GM23338 (cell line): Measurements from ENCODE around the gene MCTP2. TPM values are rescaled to one million over a fixed set of nuclear protein-coding genes. Genes with fewer than 3 reads are reported as not detected.

Experiments used
- ATAC-seq: fragments of 200-7000 bp; cut with Tn5 transposase; 3 replicates; pipeline ENCODE4 v1.9.1; 2020
- DNase-seq: peaks from one replicate; pipeline ENCODE4 v3.0.0-alpha.2; 2015; ENCODE audit warnings: low spot score
- H2AFZ ChIP-seq: fragments of 200-600 bp; sonication (generic); 2 replicates; pipeline ENCODE4 v1.8.0; 2016; ENCODE audit warnings: antibody characterized with exemption, mild to moderate bottlenecking, moderate library complexity
- H3F3A ChIP-seq: fragments of 200-600 bp; sonication (generic); replicated peaks from 2 replicates; pipeline ENCODE4 v1.8.0; 2017; ENCODE audit warnings: antibody characterized with exemption, mixed run types, low read depth
- H3K27ac ChIP-seq: fragments of 200-600 bp; sonication (generic); 2 replicates; pipeline ENCODE4 v1.6.1; 2016; ENCODE audit warnings: low read depth
- H3K27me3 ChIP-seq: fragments of 200-600 bp; sonication (generic); 2 replicates; pipeline ENCODE4 v1.8.0; 2016; ENCODE audit warnings: mild to moderate bottlenecking, mixed run types, moderate library complexity; ENCODE audit not compliant: insufficient read depth
- H3K36me3 ChIP-seq: fragments of 200-600 bp; sonication (generic); 2 replicates; pipeline ENCODE4 v1.8.0; 2016; ENCODE audit warnings: mild to moderate bottlenecking; ENCODE audit not compliant: insufficient read depth
- H3K4me1 ChIP-seq: fragments of 200-600 bp; sonication (generic); 2 replicates; pipeline ENCODE4 v1.8.0; 2016; ENCODE audit warnings: mild to moderate bottlenecking, moderate library complexity; ENCODE audit not compliant: insufficient read depth
- H3K4me2 ChIP-seq: fragments of 200-600 bp; sonication (generic); 2 replicates; pipeline ENCODE4 v1.7.1; 2017; ENCODE audit warnings: mixed run types
- H3K4me3 ChIP-seq: fragments of 200-600 bp; sonication (generic); 2 replicates; pipeline ENCODE4 v1.6.1; 2016; ENCODE audit warnings: mixed run types
- H3K79me2 ChIP-seq: fragments of 200-600 bp; sonication (generic); replicated peaks from 2 replicates; pipeline ENCODE4 v1.8.0; 2017; ENCODE audit warnings: mild to moderate bottlenecking; ENCODE audit not compliant: insufficient read depth
- H3K9me2 ChIP-seq: fragments of 200-600 bp; sonication (generic); 2 replicates; pipeline ENCODE4 v1.8.0; 2017; ENCODE audit not compliant: insufficient read depth
- H4K20me1 ChIP-seq: fragments of 200-600 bp; sonication (generic); replicated peaks from 2 replicates; pipeline ENCODE4 v1.8.0; 2017; ENCODE audit warnings: mild to moderate bottlenecking; ENCODE audit not compliant: insufficient read depth
- H3K27ac Mint-ChIP-seq: 2 replicates; pipeline ENCODE4 v1.8.0; 2020; ENCODE audit warnings: inconsistent platforms, mild to moderate bottlenecking, moderate library complexity, mixed read lengths
- H3K27me3 Mint-ChIP-seq: 3 replicates; pipeline ENCODE4 v1.8.0; 2022; ENCODE audit warnings: low read depth, mild to moderate bottlenecking, moderate library complexity, mixed read lengths, inconsistent platforms; ENCODE audit not compliant: insufficient read depth, poor library complexity
- H3K36me3 Mint-ChIP-seq: 3 replicates; pipeline ENCODE4 v1.8.0; 2021; ENCODE audit warnings: low read depth, mild to moderate bottlenecking, inconsistent platforms, moderate library complexity, mixed read lengths
- H3K4me1 Mint-ChIP-seq: 3 replicates; pipeline ENCODE4 v1.8.0; 2020; ENCODE audit warnings: mild to moderate bottlenecking, inconsistent platforms, mixed read lengths
- H3K4me3 Mint-ChIP-seq: 3 replicates; pipeline ENCODE4 v1.8.0; 2021; ENCODE audit warnings: moderate library complexity, mild to moderate bottlenecking, inconsistent platforms, mixed read lengths
- H3K9me3 Mint-ChIP-seq: 3 replicates; pipeline ENCODE4 v1.8.0; 2020; ENCODE audit warnings: moderate library complexity, mild to moderate bottlenecking, inconsistent platforms, mixed read lengths
- CREB1 ChIP-seq: fragments of 250-450 bp; sonication (Bioruptor Pico); IDR thresholded peaks from 2 replicates; pipeline ENCODE4 v1.5.0; 2020; ENCODE audit warnings: low read depth, mild to moderate bottlenecking, moderate library complexity
- ETS1 ChIP-seq: IDR thresholded peaks from 2 replicates; pipeline ENCODE4 v1.6.1; 2016; ENCODE audit warnings: antibody characterized with exemption
- EZH2 ChIP-seq: fragments of 200-600 bp; sonication (generic); IDR thresholded peaks from one replicate; pipeline ENCODE4 v1.8.0; 2017; ENCODE audit warnings: antibody characterized with exemption, mild to moderate bottlenecking, low read depth; ENCODE audit not compliant: unreplicated experiment
- EZH2phosphoT487 ChIP-seq: fragments of 200-600 bp; sonication (generic); IDR thresholded peaks from one replicate; pipeline ENCODE4 v1.8.1; 2018; ENCODE audit warnings: antibody characterized with exemption; ENCODE audit not compliant: unreplicated experiment
- JUNB ChIP-seq: IDR thresholded peaks from one replicate; pipeline ENCODE4 v1.6.1; 2016; ENCODE audit warnings: antibody characterized with exemption; ENCODE audit not compliant: unreplicated experiment
- STAT1 ChIP-seq: IDR thresholded peaks from one replicate; pipeline ENCODE4 v1.6.1; 2016; ENCODE audit warnings: antibody characterized with exemption; ENCODE audit not compliant: unreplicated experiment
- ZNF114 ChIP-seq: fragments of 250-450 bp; sonication (Bioruptor Pico); IDR thresholded peaks from 2 replicates; pipeline ENCODE4 v1.5.0; 2020; ENCODE audit warnings: mild to moderate bottlenecking, moderate library complexity
- ZNF331 ChIP-seq: fragments of 250-450 bp; sonication (Bioruptor Pico); IDR thresholded peaks from 2 replicates; pipeline ENCODE4 v1.5.0; 2020; ENCODE audit warnings: low read depth, mild to moderate bottlenecking, moderate library complexity
- ZNF462 ChIP-seq: fragments of 250-450 bp; sonication (Bioruptor Pico); IDR thresholded peaks from 2 replicates; pipeline ENCODE4 v1.5.0; 2020; ENCODE audit warnings: mild to moderate bottlenecking, moderate library complexity
- polyA plus RNA-seq: library from polyadenylated mRNA; unstranded; fragments of >200 nt; fragmentation: Nextera tagmentation; extraction: Ambion mirVana; gene quantifications from 2 replicates; pipeline ENCODE4 v1.2.1, GENCODE V29; 2016
- total RNA-seq: library from RNA; depleted of rRNA; stranded (reverse); fragments of >200 nt; shearing (Covaris generic); gene quantifications from 2 replicates; pipeline ENCODE4 v1.2.3, GENCODE V29; 2014

MCTP2 gene
- total and polyA plus RNA-seq, 2 experiments from 2014 or later, result 1.8 to 5.5 TPM

DNA sequence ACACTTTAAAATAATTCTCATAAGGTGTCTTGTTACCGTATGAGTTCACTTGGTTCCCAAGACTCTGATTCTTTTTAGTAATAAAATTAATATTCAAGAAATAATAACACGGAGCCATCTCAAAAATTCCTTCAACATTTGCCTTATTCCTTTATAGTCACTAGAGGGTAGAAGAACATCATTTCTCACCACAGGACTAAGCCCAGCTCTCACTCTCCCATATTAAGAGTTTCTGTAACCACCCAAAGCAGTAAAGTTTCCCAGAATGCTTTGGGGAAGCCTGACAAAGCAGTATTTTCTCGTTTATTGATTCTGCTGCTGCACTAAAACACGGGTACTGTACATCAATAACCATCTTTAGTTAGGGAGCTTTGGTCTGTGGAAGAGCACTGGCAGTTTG lies 114.9 kb downstream of the MCTP2 start:
- Mint-ChIP-seq H3K27ac (no peak overlapping the region; the same call in 1 of the 2 replicates), H3K36me3 (peaks cover 9% of the 10 kb centered on the region)
- no peak for ATAC-seq

DNA sequence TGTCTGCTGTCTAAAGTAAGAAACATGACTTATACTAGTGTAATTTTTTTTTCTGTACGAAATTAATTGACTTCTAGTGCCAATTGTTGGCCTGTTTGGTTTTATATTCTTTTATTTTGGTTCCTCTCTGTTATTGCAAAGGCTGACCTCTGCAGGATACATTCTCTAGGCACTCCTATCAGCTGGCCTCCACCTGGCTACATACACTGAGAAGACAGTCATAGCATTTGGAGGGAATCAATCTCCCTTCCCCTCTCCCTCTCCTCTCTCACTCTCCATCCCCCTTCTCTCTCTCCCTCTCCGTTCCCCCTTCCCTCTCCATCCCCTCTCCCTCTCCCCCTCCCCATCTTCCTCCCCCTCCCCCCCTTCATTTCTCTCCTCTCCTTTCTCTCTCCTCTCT lies 116.7 kb downstream of the MCTP2 start:
- Mint-ChIP-seq H3K9me3 (peaks cover 12% of the 10 kb centered on the region), H3K4me1 (peaks cover 10% of the 10 kb centered on the region), H3K4me3 (no peak overlapping the region), H3K27me3 (peaks cover 2% of the 10 kb centered on the region), H3K36me3 (peaks cover 9% of the 10 kb centered on the region), H3K27ac (no peak overlapping the region)
- Histone ChIP-seq H4K20me1 (no peaks in the 10 kb centered on the region), H3K27ac (no peak overlapping the region), H2AFZ (no peak overlapping the region), H3K79me2 (no peaks in the 10 kb centered on the region), H3K36me3 (no peaks in the 10 kb centered on the region), H3K9me2 (peaks cover 2% of the 10 kb centered on the region; the same call in 1 of the 2 replicates), H3K4me1 (peaks cover 11% of the 10 kb centered on the region), H3K4me3 (no peak overlapping the region), H3K4me2 (no peak overlapping the region), H3K27me3 (no peaks in the 10 kb centered on the region), H3F3A (no peaks in the 10 kb centered on the region)
- TF ChIP-seq STAT1 (no peak), EZH2phosphoT487 (no peak), ZNF114 (CRISPR knock-in tag) (no peak)
- ATAC-seq, result no peak
- DNase-seq, result no peak

More for the DNA sequence above, 114.9 kb downstream of the MCTP2 start:
- Histone ChIP-seq H3K9me2 (no peaks in the 10 kb centered on the region; the same call in 1 of the 2 replicates), H3K27me3 (no peaks in the 10 kb centered on the region), H3K4me1 (no peaks in the 10 kb centered on the region), H4K20me1 (no peaks in the 10 kb centered on the region), H3K4me2 (no peak overlapping the region), H3K36me3 (no peaks in the 10 kb centered on the region), H3K79me2 (no peaks in the 10 kb centered on the region), H2AFZ (no peak overlapping the region), H3K4me3 (no peak overlapping the region), H3F3A (no peaks in the 10 kb centered on the region), H3K27ac (no peak overlapping the region)
- Mint-ChIP-seq H3K27me3 (peaks cover 2% of the 10 kb centered on the region), H3K4me3 (no peak overlapping the region), H3K9me3 (peaks cover 12% of the 10 kb centered on the region), H3K4me1 (no peaks in the 10 kb centered on the region)
- DNase-seq, result no peak
- no peak for TF ChIP-seq EZH2phosphoT487
- TF ChIP-seq STAT1, result no peak
- no peak for TF ChIP-seq JUNB
- no peak for TF ChIP-seq CREB1
- TF ChIP-seq ETS1, result no peak

- no peaks in the 10 kb centered on the region for H3F3A ChIP-seq
- no peak overlapping the region for H2AFZ ChIP-seq
- ATAC-seq (no peak), DNase-seq (no peak)
- Mint-ChIP-seq H3K27me3 (peaks cover 2% of the 10 kb centered on the region), H3K9me3 (peaks cover 12% of the 10 kb centered on the region), H3K27ac (no peak overlapping the region), H3K4me3 (no peak overlapping the region), H3K4me1 (peaks cover 10% of the 10 kb centered on the region), H3K36me3 (peaks cover 9% of the 10 kb centered on the region)
- no peaks in the 10 kb centered on the region for H3K27me3 ChIP-seq
- H3K79me2 ChIP-seq, result no peaks in the 10 kb centered on the region
- H3K4me3 ChIP-seq, result no peak overlapping the region
- no peak overlapping the region for H3K4me2 ChIP-seq
- H3K9me2 ChIP-seq, result peaks cover 2% of the 10 kb centered on the region; the same call in 1 of the 2 replicates
- peaks cover 11% of the 10 kb centered on the region for H3K4me1 ChIP-seq
- H3K36me3 ChIP-seq, result no peaks in the 10 kb centered on the region
- no peak overlapping the region for H3K27ac ChIP-seq
- no peaks in the 10 kb centered on the region for H4K20me1 ChIP-seq
- no peak for TF ChIP-seq EZH2phosphoT487
- no peak for TF ChIP-seq ZNF331
- TF ChIP-seq EZH2, result no peak
- no peak for TF ChIP-seq ZNF462 (CRISPR knock-in tag)
- no peak for TF ChIP-seq CREB1
Observed at GRCh38 chr15:94351031-94351535, 119.7 kb downstream of the MCTP2 start.
